HG03521 (cell line): ENCODE results near the gene OR52B6.
"Not testable (repeated sequence)": the region's sequence is repeated elsewhere in the genome, so short reads cannot be mapped to it uniquely, and the experiment has no call there.

Experiments
- ATAC-seq: cut with Tn5 transposase; IDR thresholded peaks from one replicate; pipeline ENCODE4 v1.9.1; 2021; ENCODE audit warnings: mild to moderate bottlenecking, moderate library complexity; ENCODE audit not compliant: unreplicated experiment

Gene OR52B6, protein sequence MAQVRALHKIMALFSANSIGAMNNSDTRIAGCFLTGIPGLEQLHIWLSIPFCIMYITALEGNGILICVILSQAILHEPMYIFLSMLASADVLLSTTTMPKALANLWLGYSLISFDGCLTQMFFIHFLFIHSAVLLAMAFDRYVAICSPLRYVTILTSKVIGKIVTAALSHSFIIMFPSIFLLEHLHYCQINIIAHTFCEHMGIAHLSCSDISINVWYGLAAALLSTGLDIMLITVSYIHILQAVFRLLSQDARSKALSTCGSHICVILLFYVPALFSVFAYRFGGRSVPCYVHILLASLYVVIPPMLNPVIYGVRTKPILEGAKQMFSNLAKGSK

DNA sequence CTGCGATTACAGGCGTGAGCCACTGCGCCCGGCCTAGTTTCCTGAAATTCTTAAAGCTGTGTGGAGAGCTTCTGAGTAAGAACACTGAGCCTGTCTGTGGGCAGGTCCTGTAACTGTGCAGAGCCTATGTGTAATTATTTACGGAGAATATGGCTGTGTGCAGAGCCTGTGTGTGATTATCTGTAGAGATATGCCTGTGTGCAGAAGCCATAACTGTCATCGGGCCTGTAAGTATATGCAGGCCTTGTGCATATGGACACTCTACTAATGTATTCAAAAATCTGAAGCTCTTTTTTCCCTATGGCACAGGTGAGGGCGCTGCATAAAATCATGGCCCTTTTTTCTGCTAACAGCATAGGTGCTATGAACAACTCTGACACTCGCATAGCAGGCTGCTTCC, at the start of gene OR52B6:
Gene OR52B6 (plus strand): TSS at position 301 of the 400 bp plus-strand sequence. CDS start 0 bp downstream, at position 301.
- ATAC-seq: no peak

- ATAC-seq: no peak
Observed at GRCh38 chr11:5531053-5531831, 49.4 kb upstream of the OR52B6 start.

DNA sequence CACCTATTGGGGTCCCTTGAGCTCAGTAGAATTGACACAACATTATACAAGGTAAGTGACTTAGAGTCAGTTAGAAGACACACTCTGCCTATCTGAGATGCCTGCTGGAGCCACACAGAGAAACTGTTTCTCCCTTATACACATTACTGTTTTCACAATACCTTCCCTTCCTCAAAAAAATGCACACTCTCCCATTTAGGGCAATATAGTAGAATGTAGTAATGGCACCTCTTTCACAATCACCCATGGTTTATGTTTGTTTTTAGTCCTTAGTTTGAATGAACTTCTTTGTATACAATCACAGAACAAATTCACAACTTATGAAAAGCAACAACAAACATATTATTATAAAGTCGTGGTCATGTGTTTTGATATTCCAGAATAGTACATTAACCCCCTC, 46.6 kb upstream of the OR52B6 start:
- ATAC-seq: no peak

GRCh38 chr11:5536482-5536881, 44.2 kb upstream of the OR52B6 start:
- no peak for ATAC-seq

- no peak for ATAC-seq
Observed at GRCh38 chr11:5541427-5541826, 39.2 kb upstream of the OR52B6 start.

DNA sequence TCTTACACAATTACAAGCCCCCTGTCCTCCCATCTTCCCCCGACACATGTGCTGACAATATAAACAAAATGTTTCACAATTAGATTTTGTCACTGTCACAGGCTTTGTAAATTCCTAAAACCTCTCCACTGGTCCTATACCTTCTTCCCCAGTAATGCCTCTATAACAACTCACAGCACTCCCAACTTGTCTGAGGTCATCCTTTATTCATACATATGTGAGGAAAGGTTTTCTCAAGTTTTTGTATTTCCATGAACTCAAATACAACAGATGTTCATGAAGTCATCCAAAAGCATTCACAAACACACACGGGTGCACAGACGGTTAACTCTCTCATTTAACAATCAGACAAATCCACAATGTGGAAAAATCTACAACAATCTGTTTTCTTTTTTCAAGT, 34.2 kb upstream of the OR52B6 start:
- ATAC-seq: no peak

DNA sequence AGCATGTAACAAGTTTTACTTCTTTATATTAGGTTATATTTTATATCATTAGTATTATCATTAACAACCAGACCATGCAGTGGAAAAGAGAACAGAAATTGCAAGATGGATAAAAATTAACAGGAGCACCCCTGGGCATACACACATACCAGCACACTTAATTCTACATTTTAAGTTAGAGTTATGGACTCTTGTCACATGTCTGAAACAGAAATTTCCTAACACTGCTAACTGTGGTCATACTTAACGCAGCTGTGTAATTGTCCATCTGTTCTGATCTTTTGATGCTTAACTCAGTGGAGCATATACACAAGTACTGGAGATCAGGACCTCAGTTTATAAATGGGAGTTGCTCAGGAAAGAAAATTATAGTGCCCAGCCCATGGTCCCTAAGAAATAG, 32.7 kb upstream of the OR52B6 start:
- ATAC-seq: no peak

DNA sequence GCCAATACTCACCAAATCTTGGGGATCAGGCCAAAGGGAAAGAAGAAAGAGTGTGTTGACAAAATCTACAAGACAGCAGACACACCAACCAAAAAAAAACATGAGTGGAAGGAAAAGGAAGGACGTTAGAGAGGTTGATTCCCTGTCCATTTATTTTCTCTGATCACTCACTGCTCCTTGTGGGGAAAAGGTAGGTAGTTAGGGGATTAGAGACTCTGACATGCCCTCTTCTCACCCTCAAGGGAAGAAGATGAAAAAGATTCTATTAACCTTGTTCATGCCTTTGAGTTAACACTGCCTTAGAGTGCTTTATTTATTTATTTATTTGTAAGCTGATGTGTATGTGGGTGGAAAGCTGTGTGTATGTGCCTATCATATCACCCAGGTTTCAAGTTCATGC, 32.2 kb upstream of the OR52B6 start, which contains the start of gene OR52H1:
Gene OR52H1 (minus strand): TSS at position 101 of the 400 bp plus-strand sequence. CDS start 3,035 bp downstream, outside the sequence.
- ATAC-seq: no peak

DNA sequence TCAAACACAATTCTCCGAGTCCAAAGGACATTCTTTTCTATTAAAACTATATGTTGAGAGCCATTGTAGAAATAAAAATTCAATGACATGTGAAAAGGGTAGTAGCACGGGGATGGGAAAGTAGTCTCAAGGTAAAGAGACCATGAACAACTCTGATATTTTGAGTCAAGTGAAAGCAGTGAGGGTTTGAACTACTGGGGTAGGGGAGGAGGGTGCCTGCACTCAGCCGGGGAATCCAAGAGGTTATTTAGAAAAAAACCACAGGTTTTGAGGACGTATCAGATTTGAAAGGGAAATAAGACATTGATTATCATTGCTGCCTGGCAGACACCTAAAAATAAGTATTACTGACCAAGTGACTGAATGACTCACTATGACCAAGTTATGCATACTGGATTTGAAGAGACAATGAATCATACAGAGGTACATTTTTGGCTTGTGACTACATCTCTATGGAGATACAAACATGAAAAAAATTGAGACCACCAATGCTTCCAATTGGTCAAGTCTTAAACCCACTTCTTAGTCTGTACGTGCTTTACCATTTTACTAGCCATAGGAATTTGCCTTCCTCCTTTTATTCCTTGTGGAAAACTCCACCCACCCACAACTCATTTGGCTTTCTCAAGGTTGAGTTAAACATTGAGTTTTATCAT, 30.1 kb upstream of the OR52B6 start:
- ATAC-seq: no peak

DNA sequence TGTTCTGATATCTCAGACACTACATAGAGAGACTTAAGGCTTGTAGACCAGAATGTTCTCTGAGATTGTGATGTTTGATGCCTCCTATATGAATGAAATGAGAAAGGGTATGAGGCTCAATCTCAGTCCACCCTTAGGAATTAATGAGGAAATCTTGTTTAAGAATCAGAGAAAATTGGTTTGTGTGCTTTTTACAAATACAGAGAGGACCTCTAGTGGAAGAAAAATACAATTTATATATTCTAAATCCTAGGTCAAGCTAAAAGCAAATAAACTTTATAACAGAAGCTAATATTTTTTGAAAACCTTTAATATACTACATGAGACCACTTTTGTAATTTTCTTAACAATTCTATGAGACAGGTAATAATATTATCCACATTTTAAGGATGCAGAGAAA, 27.3 kb upstream of the OR52B6 start:
- no peak for ATAC-seq

DNA sequence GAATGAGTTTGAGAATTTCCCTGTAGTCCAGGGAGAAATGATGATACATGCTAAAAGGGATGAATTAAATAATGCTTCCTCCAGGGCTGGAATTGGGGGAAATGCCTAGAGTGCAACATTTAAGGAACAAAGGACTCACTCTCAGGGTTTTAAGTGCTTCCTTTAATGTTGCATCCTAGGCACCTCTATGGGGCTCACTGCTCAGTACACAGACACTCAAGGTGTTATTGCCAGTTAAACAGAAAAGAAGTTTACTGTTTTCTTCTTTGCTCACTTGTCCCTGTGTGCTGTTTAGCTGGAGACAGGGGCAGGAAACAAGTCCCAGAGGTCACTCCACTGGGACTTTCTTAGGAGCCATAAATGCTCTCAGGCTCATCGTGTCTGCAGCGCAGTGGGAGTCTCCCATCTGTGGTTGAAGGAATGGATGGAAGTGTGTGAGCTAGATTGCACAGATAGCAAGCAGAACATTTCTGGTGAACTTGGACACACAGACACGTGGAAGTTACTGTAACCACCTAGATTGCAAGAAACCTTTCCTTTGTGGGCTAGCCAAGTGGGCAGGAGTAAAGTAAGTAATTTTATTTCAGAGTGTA, 24.0 kb upstream of the OR52B6 start:
- no peak for ATAC-seq

GRCh38 chr11:5557751-5558150, 22.9 kb upstream of the OR52B6 start:
- ATAC-seq: no peak

GRCh38 chr11:5564259-5565019, 16.2 kb upstream of the OR52B6 start:
- ATAC-seq: no peak

DNA sequence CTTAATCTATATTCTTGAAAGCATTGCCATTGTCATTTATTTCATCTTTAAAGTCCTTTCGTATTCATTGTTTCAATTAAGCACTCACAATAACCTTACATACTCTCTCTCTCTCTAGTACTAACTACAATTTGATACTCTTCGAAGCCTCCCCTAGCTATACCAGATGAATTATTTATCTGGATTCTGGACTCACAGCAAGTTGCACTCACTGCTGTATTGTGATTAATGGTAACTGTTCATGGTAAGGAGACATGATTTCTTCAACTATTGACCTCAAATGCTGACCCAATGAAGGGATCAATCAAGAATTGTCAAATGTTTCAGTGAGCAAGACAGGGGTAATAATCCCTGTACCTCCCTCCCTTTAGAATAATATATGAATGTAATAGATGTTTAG, 6.0 kb upstream of the OR52B6 start:
- no peak for ATAC-seq

DNA sequence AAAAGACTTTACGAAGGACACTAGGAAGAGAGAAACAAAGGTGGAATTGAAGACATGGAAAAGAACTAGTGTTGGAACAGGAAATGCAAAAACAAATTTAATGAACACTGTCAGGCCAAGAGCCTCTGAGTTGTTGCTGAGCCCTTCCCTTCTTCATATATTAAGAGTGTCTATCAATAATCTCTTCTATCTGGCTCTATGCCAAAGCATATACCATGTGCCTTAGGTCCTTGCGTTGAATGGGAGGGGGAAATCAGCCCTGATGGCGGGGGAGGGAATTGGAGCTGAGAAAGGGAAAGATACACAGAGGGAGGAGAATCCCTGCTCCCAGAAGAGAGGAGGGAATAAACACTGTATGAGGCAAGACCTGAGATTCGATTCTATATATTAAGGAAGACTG, 5.5 kb upstream of the OR52B6 start:
- ATAC-seq: no peak

GRCh38 chr11:5577101-5577500, 3.6 kb upstream of the OR52B6 start:
- no peak for ATAC-seq

DNA sequence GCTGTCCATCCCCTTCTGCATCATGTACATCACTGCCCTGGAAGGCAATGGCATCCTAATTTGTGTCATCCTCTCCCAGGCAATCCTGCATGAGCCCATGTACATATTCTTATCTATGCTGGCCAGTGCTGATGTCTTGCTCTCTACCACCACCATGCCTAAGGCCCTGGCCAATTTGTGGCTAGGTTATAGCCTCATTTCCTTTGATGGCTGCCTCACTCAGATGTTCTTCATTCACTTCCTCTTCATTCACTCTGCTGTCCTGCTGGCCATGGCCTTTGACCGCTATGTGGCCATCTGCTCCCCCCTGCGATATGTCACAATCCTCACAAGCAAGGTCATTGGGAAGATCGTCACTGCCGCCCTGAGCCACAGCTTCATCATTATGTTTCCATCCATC, 337 bp downstream of the OR52B6 start:
- no peak for ATAC-seq

DNA sequence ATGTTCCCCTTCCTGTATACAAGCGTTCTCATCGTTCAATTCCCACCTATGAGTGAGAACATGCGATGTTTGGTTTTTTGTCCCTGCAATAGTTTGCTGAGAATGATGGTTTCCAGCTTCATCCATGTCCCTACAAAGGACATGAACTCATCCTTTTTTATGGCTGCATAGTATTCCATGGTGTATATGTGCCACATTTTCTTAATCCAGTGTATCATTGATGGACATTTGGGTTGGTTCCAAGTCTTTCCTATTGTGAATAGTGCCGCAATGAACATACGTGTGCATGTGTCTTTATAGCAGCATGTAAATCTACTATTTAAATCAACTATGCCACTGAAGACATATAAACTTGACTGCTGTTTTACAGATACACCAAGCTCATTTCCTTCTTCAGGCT, 3.8 kb downstream of the OR52B6 start:
- ATAC-seq: not testable (repeated sequence)

- ATAC-seq: not testable (repeated sequence)
Observed at GRCh38 chr11:5589906-5590305, 9.2 kb downstream of the OR52B6 start.

DNA sequence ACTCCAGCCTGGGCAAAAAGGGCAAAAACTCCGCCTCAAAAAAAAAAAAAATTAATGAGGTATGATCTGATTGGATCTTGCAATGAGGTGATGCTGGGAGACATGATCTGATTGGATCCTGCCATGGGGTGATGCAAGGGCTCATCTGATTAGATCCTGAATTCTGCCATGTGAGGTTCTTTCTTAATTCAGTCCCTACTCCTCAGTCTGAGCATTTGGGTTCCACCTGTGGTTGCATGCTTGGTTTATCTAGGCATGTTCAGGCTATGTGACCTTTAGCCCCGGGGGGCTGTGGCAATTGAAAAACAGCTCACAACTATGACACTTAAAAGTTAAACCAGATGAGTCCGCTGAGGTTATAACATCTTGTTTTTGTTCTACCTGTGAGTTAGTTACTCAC, 10.9 kb downstream of the OR52B6 start:
- ATAC-seq: no peak

DNA sequence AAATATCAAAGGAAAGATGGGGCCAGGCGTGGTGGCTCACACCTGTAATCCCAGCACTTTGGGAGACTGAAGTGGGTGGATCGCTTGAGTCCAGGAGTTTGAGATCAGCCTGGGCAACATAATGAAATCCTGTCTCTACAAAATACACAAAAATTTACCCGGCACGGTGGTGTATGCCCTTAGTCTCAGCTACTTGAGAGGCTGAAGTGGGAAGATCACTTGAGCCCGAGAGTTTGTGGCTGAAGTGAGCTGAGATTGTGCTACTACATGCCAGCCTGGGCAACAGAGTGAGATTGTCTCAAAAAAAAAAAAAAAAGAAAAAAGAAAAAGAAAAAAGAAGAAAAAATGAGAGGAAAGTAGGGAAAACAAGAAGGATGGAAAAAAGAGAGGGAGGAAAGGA, 11.9 kb downstream of the OR52B6 start:
- no peak for ATAC-seq
